HepG2 (cell line): ENCODE measurements around the gene BANK1. TPM values are rescaled to one million over a fixed set of nuclear protein-coding genes. Genes with fewer than 3 reads are reported as not detected.

Source experiments
- ATAC-seq: fragments of 200-7000 bp; cut with Tn5 transposase; 3 replicates; pipeline ENCODE4 v1.9.1; 2020; ENCODE audit warnings: mild to moderate bottlenecking, moderate library complexity
- BruUV-seq: library from RNA; stranded (reverse); fragments of 400-500 nt; replicated peaks from 2 replicates; lab custom pipeline; 2021; lab: Mats Ljungman, UMichigan
- CTCF ChIA-PET: fragments of 300-600 bp; formaldehyde crosslinking; extraction: SDS; loops from one replicate; lab custom pipeline; 2021; ENCODE audit warnings: low total read pairs, inconsistent platforms, low intra/inter-chr PET ratio; lab: Yijun Ruan, JAX
- POLR2A ChIA-PET: fragments of 350-600 bp; sonication (Branson Sonifier 250); formaldehyde crosslinking; loops from one replicate; lab custom pipeline; 2020; ENCODE audit warnings: antibody characterized with exemption, inconsistent platforms; lab: Yijun Ruan, JAX
- DNase-seq: peaks from one replicate; pipeline ENCODE4 v3.0.0-alpha.2; 2015; ENCODE audit warnings: low spot score
- FAIRE-seq: peaks from 3 replicates; lab custom pipeline; 2011; peaks lifted over from hg19 to GRCh38; lab: Jason Lieb, UNC
- H2AFZ ChIP-seq: one replicate; pipeline ENCODE4 v1.6.1; 2011; ENCODE audit warnings: low read length, inconsistent platforms
- H3K27ac ChIP-seq: fragments of 300-600 bp; 3 replicates; pipeline ENCODE4 v1.8.0; 2011; ENCODE audit warnings: mixed run types, mild to moderate bottlenecking, mixed read lengths, low read length, inconsistent platforms; ENCODE audit not compliant: insufficient read depth; ENCODE audit errors: extremely low read length
- H3K27me3 ChIP-seq, 2 experiments: fragments of 200-600 bp in 1 of 2; 2 replicates in 1 of 2; 3 replicates in 1 of 2; pipeline versions ENCODE4 v1.6.0 to v1.8.0; 2011; ENCODE audit warnings: low read length in 2 of 2, mild to moderate bottlenecking in 2 of 2, moderate library complexity in 2 of 2, inconsistent platforms in 1 of 2; ENCODE audit not compliant: insufficient read depth in 2 of 2, control insufficient read depth in 1 of 2
- H3K36me3 ChIP-seq, 2 experiments: fragments of 200-600 bp in 1 of 2; replicated peaks in 1 of 2; 2 replicates in 1 of 2; 3 replicates in 1 of 2; pipeline versions ENCODE4 v1.5.1 to v1.8.0; 2011; ENCODE audit warnings: low read length in 2 of 2, inconsistent platforms in 1 of 2; ENCODE audit not compliant: insufficient read depth in 2 of 2, control insufficient read depth in 1 of 2
- H3K4me1 ChIP-seq: 2 replicates; pipeline ENCODE4 v1.5.1; 2012; ENCODE audit warnings: low read length, inconsistent platforms; ENCODE audit not compliant: insufficient read depth
- H3K4me2 ChIP-seq: 2 replicates; pipeline ENCODE4 v1.6.0; 2011; ENCODE audit warnings: low read depth, low read length, inconsistent platforms
- H3K4me3 ChIP-seq, 3 experiments: fragments of 200-600 bp in 1 of 3; sonication (generic), shearing (Covaris generic) in 1 of 3; replicated peaks in 1 of 3; 2 replicates each; pipeline ENCODE4 v1.5.1; 2011 to 2016; ENCODE audit warnings: low read length in 3 of 3, inconsistent platforms in 2 of 3, low read depth in 2 of 3, mild to moderate bottlenecking in 2 of 3, control low read depth in 1 of 3, mixed read lengths in 1 of 3; ENCODE audit not compliant: insufficient read depth in 1 of 3
- H3K79me2 ChIP-seq: one replicate; pipeline ENCODE4 v1.6.1; 2011; ENCODE audit warnings: low read length, inconsistent platforms; ENCODE audit not compliant: insufficient read depth
- H3K9ac ChIP-seq: 2 replicates; pipeline ENCODE4 v1.6.0; 2011; ENCODE audit warnings: mild to moderate bottlenecking, low read depth, low read length, inconsistent platforms; ENCODE audit not compliant: insufficient read depth
- H3K9me3 ChIP-seq: 2 replicates; pipeline ENCODE4 v1.5.1; 2012; ENCODE audit warnings: mild to moderate bottlenecking, low read length
- H4K20me1 ChIP-seq: 2 replicates; pipeline ENCODE4 v1.6.0; 2011; ENCODE audit warnings: inconsistent platforms, mild to moderate bottlenecking, low read length, moderate library complexity; ENCODE audit not compliant: insufficient read depth
- CBX1 ChIP-seq: IDR thresholded peaks from one replicate; pipeline ENCODE4 v1.6.1; 2016; ENCODE audit warnings: antibody characterized with exemption, low read depth
- CERS6 ChIP-seq: sonication (generic); formaldehyde crosslinking; IDR thresholded peaks from 2 replicates; pipeline ENCODE4 v1.5.0; 2020; ENCODE audit warnings: missing genetic modification reagents
- CREB1 ChIP-seq, 2 experiments: fragments of 450-650 bp in 1 of 2; IDR thresholded peaks; 2 replicates each; pipeline ENCODE4 v1.6.1; 2016 to 2017; ENCODE audit warnings: control low read depth in 1 of 2, mild to moderate bottlenecking in 1 of 2, missing compliant biosample characterization in 1 of 2, missing genetic modification characterization in 1 of 2
- CREBL2 ChIP-seq: sonication (generic); formaldehyde crosslinking; IDR thresholded peaks from 2 replicates; pipeline ENCODE4 v1.8.1; 2023; ENCODE audit warnings: missing genetic modification reagents, mild to moderate bottlenecking, borderline replicate concordance
- FOXK1 ChIP-seq: sonication (generic); formaldehyde crosslinking; IDR thresholded peaks from 2 replicates; pipeline ENCODE4 v1.4.0; 2020; ENCODE audit warnings: low read depth, missing genetic modification reagents, borderline replicate concordance
- HNRNPH1 ChIP-seq: fragments of 200-400 bp; formaldehyde crosslinking; optimal IDR thresholded peaks from 2 replicates; pipeline ENCODE3; 2017; ENCODE audit warnings: mild to moderate bottlenecking, low read depth, low read length
- MAFK ChIP-seq, 2 experiments: IDR thresholded peaks in 1 of 2; conservative IDR thresholded peaks in 1 of 2; 2 replicates each; pipeline ENCODE4 v1.6.1; 2011; ENCODE audit warnings: improper control_type of control experiment in 2 of 2, low read length in 2 of 2
- NCOA2 ChIP-seq: sonication (generic); formaldehyde crosslinking; IDR thresholded peaks from 2 replicates; pipeline ENCODE4 v1.8.0; 2022; ENCODE audit warnings: inconsistent platforms
- NFYC ChIP-seq: IDR thresholded peaks from 2 replicates; pipeline ENCODE4 v1.6.1; 2016; ENCODE audit warnings: missing genetic modification reagents, missing compliant biosample characterization
- RARA ChIP-seq: IDR thresholded peaks from 2 replicates; pipeline ENCODE4 v1.6.1; 2016; ENCODE audit warnings: missing genetic modification reagents, missing compliant biosample characterization
- SRSF4 ChIP-seq: fragments of 200-400 bp; formaldehyde crosslinking; IDR thresholded peaks from one replicate; pipeline ENCODE4 v1.6.1; 2018; ENCODE audit warnings: mild to moderate bottlenecking, low read depth, low read length, moderate library complexity; ENCODE audit not compliant: poor library complexity, severe bottlenecking
- TBP ChIP-seq: sonication (generic); formaldehyde crosslinking; IDR thresholded peaks from 2 replicates; pipeline ENCODE4 v1.5.0; 2020; ENCODE audit warnings: missing genetic modification reagents
- ZBTB38 ChIP-seq: sonication (generic); formaldehyde crosslinking; IDR thresholded peaks from 2 replicates; pipeline ENCODE4 v1.5.1; 2020; ENCODE audit warnings: mild to moderate bottlenecking, missing genetic modification reagents
- ZFP37 ChIP-seq: sonication (generic); formaldehyde crosslinking; IDR thresholded peaks from 2 replicates; pipeline ENCODE4 v1.4.0; 2020; ENCODE audit warnings: missing genetic modification reagents, borderline replicate concordance
- ZMYM3 ChIP-seq: sonication (generic); formaldehyde crosslinking; IDR thresholded peaks from 2 replicates; pipeline ENCODE4 v1.5.1; 2020; ENCODE audit warnings: mild to moderate bottlenecking, missing genetic modification reagents
- ZNF510 ChIP-seq: sonication (generic); formaldehyde crosslinking; IDR thresholded peaks from 2 replicates; pipeline ENCODE4 v1.4.0; 2020; ENCODE audit warnings: low read depth, mild to moderate bottlenecking, missing genetic modification reagents
- ZSCAN9 ChIP-seq: IDR thresholded peaks from 2 replicates; pipeline ENCODE4 v1.6.1; 2016; ENCODE audit warnings: borderline replicate concordance
- WGBS: methylation state at CpG from one replicate; pipeline ENCODE4 v1.1.6; 2017; ENCODE audit warnings: low lambda C conversion rate; 5-methylcytosine and 5-hydroxymethylcytosine counted together
- in situ Hi-C: cut with HindIII; loops from 2 replicates; pipeline ENCODE4 v1.10.0; 2017; ENCODE audit warnings: low pct_unique_long_range_greater_than_20kb; ENCODE audit not compliant: extremely low pct_ligation_motif_present
- intact Hi-C: fragments of 100-400 bp; cut with micrococcal nuclease; formaldehyde crosslinking; loops from one replicate; pipeline ENCODE4 v1.10.0; 2022; ENCODE audit not compliant: unreplicated experiment
- polyA plus RNA-seq, 8 experiments: library from polyadenylated mRNA; depleted of rRNA in 3 of 8; stranded (reverse) in 7 of 8; unstranded in 1 of 8; fragments of >200 nt; fragmentation: Illumina TruSeq in 4 of 8; extraction: Trizol in 4 of 8; gene quantifications; 2 replicates each; pipeline versions ENCODE4 v1.2.1 to v1.2.3, GENCODE V29; 2011 to 2016; ENCODE audit warnings: low read depth in 4 of 8, missing spikeins in 1 of 8, mixed read lengths in 1 of 8; ENCODE audit not compliant: insufficient read depth in 1 of 8
- total RNA-seq, 5 experiments: library from RNA; depleted of rRNA; stranded (reverse); fragments of >200 nt; fragmentation: Illumina TruSeq; extraction: Trizol; gene quantifications; 2 replicates each; pipeline ENCODE4 v1.2.3, GENCODE V29; 2016; ENCODE audit warnings: low read depth in 1 of 5
- TF ChIP-seq, protein P1 (sequence below): sonication (generic); formaldehyde crosslinking; IDR thresholded peaks from 2 replicates; pipeline ENCODE4 v1.8.1; 2022; ENCODE audit warnings: mild to moderate bottlenecking, missing genetic modification reagents

Gene BANK1
- total and polyA plus RNA-seq, 2 of the 13 experiments (the other 11 are each of a cell fraction or from before 2014, with no cell fraction given): 0.15 TPM; not detected in 1

DNA sequence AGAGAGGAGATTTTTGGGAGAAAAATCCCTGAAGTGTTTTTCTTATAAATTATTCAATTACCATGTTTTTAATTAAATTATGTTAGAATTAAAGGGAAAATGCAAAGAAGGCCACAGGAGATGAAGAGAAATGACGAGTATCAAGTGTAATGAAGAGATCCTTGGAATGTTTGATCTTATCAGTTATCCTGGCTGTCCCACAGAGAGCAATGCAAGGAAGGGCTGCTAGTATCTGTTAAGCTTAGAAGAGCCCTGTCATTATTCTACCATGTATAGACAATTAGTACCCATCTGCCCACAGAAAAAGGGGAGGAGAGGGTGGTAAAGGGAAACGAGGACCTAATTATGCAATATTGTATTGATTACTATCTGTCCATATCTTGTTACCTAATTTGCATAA lies 257.1 kb downstream of the BANK1 start:
- FAIRE-seq (no peak), DNase-seq (no peak), ATAC-seq (no peak)
- intact Hi-C loops: no loop called here
- no peak overlapping the region for H3K4me2 ChIP-seq
- 1% methylated on average over 2 of the region's 2 CpGs for WGBS
- no peak overlapping the region for H3K9ac ChIP-seq
- no peaks in the 10 kb centered on the region for H3K4me1 ChIP-seq
- no peak overlapping the region for H2AFZ ChIP-seq
- in situ Hi-C loops: no loop called here
- H3K27me3 ChIP-seq: no peaks in the 10 kb centered on the region
- H4K20me1 ChIP-seq: no peaks in the 10 kb centered on the region
- no TSS peak for BruUV-seq
- H3K9me3 ChIP-seq: no peaks in the 10 kb centered on the region
- H3K36me3 ChIP-seq: no peaks in the 10 kb centered on the region
- POLR2A ChIA-PET: no interaction called here
- no peak overlapping the region for H3K27ac ChIP-seq
- H3K79me2 ChIP-seq: no peaks in the 10 kb centered on the region
- no peak overlapping the region for H3K4me3 ChIP-seq
- CTCF ChIA-PET: no interaction called here
- no peak for TF ChIP-seq ZBTB38 (CRISPR knock-in tag)
- no peak for TF ChIP-seq FOXK1 (CRISPR knock-in tag)
- TF ChIP-seq RARA (CRISPR knock-in tag): no peak
- TF ChIP-seq CREB1 (IDR thresholded peaks at IDR 0.05): no peak
- TF ChIP-seq CREB1 (CRISPR knock-in tag; IDR thresholded peaks at IDR 0.05): no peak
- TF ChIP-seq MAFK (conservative IDR thresholded peaks at IDR 0.05 in 1 of 2, IDR thresholded peaks at IDR 0.05 in 1 of 2; ENCODE audit: low read length in 2 of 2): no peak
- TF ChIP-seq, protein P1, sequence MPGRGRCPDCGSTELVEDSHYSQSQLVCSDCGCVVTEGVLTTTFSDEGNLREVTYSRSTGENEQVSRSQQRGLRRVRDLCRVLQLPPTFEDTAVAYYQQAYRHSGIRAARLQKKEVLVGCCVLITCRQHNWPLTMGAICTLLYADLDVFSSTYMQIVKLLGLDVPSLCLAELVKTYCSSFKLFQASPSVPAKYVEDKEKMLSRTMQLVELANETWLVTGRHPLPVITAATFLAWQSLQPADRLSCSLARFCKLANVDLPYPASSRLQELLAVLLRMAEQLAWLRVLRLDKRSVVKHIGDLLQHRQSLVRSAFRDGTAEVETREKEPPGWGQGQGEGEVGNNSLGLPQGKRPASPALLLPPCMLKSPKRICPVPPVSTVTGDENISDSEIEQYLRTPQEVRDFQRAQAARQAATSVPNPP (CRISPR knock-in tag): no peak
- no peak for TF ChIP-seq CBX1
- no peak for TF ChIP-seq ZSCAN9 (CRISPR knock-in tag)
- no peak for TF ChIP-seq HNRNPH1
- no peak for TF ChIP-seq CREBL2
- no peak for TF ChIP-seq NCOA2 (CRISPR knock-in tag)
- TF ChIP-seq ZMYM3 (CRISPR knock-in tag): no peak
- TF ChIP-seq TBP (CRISPR knock-in tag): no peak
- TF ChIP-seq ZNF510 (CRISPR knock-in tag): no peak
- no peak for TF ChIP-seq SRSF4
- TF ChIP-seq ZFP37 (CRISPR knock-in tag): no peak
- TF ChIP-seq NFYC: no peak
- TF ChIP-seq CERS6: no peak
